ENCODE data around the gene CMTM1.

- TF ChIP-seq EZH2 (IDR thresholded peaks at IDR 0.05; ENCODE audit: borderline replicate concordance, low read depth, low read length, severe bottlenecking) = no peak
- TF ChIP-seq CTCF (IDR thresholded peaks at IDR 0.05; ENCODE audit: borderline replicate concordance, extremely low read depth, low read length, poor library complexity, severe bottlenecking) = no peak
Observed at GRCh38 chr16:66575060-66575459, 8.8 kb downstream of the CMTM1 start.

Data from DND-41 (cell line).